ENCODE data around the gene SIGLEC5.

SIGLEC5 gene

DNA sequence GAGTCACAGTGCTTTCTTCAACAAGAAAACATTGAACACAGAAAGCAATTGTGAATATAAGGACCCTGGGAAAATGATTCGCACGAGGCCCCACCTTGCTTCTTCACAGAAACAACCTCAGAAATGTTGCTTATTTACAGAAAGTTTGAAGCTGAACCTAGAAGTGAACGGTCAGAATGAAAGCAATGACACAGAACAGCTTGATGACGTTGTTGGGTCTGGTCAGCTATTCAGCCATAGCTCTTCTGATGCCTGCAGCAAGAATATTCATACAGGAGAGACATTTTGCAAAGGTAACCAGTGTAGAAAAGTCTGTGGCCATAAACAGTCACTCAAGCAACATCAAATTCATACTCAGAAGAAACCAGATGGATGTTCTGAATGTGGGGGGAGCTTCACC is 43.4 kb downstream of the SIGLEC5 start:
- no peak overlapping the region for H3K9ac ChIP-seq (ENCODE audit: low read length)
- H3K36me3 ChIP-seq (ENCODE audit: low read length): no peaks in the 10 kb centered on the region
- no peaks in the 10 kb centered on the region for H3K27me3 ChIP-seq (ENCODE audit: low read length)
- H3K79me2 ChIP-seq (ENCODE audit: insufficient read depth, low read length): no peaks in the 10 kb centered on the region
- no peak overlapping the region for H3K4me2 ChIP-seq (ENCODE audit: low read depth, low read length, poor library complexity, severe bottlenecking)
- no peak overlapping the region for H3K27ac ChIP-seq (ENCODE audit: low read depth, low read length)
- H3K9me3 ChIP-seq (ENCODE audit: insufficient read depth, low read length): peaks cover 21% of the 10 kb centered on the region; the same call in 1 of the 2 replicates
- H2AFZ ChIP-seq (ENCODE audit: low read depth, low read length, severe bottlenecking): no peak overlapping the region
- H3K4me3 ChIP-seq (ENCODE audit: insufficient read depth, low read length, poor library complexity, severe bottlenecking): no peak overlapping the region
- no peaks in the 10 kb centered on the region for H3F3A ChIP-seq (ENCODE audit: insufficient read depth)
- H3K9me2 ChIP-seq (replicated peaks; ENCODE audit: insufficient read depth, low read length): no peaks in the 10 kb centered on the region
- no peaks in the 10 kb centered on the region for H4K20me1 ChIP-seq (ENCODE audit: low read depth, low read length)
- TF ChIP-seq, protein P1, sequence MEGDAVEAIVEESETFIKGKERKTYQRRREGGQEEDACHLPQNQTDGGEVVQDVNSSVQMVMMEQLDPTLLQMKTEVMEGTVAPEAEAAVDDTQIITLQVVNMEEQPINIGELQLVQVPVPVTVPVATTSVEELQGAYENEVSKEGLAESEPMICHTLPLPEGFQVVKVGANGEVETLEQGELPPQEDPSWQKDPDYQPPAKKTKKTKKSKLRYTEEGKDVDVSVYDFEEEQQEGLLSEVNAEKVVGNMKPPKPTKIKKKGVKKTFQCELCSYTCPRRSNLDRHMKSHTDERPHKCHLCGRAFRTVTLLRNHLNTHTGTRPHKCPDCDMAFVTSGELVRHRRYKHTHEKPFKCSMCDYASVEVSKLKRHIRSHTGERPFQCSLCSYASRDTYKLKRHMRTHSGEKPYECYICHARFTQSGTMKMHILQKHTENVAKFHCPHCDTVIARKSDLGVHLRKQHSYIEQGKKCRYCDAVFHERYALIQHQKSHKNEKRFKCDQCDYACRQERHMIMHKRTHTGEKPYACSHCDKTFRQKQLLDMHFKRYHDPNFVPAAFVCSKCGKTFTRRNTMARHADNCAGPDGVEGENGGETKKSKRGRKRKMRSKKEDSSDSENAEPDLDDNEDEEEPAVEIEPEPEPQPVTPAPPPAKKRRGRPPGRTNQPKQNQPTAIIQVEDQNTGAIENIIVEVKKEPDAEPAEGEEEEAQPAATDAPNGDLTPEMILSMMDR (IDR thresholded peaks at IDR 0.05; ENCODE audit: insufficient read depth, low read length, poor library complexity, severe bottlenecking): no peak
- TF ChIP-seq EZH2phosphoT487 (conservative IDR thresholded peaks at IDR 0.05; ENCODE audit: low read length): no peak

DNA sequence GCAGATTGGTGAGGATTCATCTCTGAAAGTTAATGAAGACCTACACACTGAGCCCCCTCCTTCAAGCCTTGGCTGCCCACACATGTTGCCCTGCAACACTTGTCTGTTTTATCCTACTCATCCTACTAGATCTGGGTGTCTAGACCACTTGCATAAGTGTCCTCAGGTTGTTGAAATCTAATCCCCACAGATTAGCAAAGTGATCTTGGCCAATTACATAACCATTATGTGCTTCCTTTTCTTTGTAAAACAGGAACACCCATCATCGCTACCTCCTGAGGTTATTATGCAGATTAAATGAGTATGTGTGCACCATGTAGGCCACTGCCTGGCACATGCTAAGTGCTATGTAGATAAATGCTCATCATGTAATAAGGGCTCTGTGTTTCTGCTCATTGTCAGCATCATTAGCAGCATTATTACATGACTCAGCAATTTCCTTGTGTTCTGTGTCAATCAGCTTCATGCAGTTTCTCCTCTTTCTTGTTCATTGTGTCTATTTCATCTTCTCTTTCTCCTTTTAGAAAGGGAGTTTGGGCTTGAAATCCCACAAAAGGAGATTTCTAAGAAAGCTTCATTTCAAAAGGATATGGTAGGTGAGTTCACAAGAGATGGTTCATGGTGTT is 44.0 kb downstream of the SIGLEC5 start:
- Histone ChIP-seq H3K9me2 (replicated peaks; ENCODE audit: insufficient read depth, low read length) (no peaks in the 10 kb centered on the region), H3K9me3 (ENCODE audit: insufficient read depth, low read length) (peaks cover 21% of the 10 kb centered on the region; the same call in 1 of the 2 replicates), H3K9ac (ENCODE audit: low read length) (no peak overlapping the region), H4K20me1 (ENCODE audit: low read depth, low read length) (no peaks in the 10 kb centered on the region), H3K27ac (ENCODE audit: low read depth, low read length) (no peak overlapping the region), H3K4me3 (ENCODE audit: insufficient read depth, low read length, poor library complexity, severe bottlenecking) (no peak overlapping the region), H3K36me3 (ENCODE audit: low read length) (no peaks in the 10 kb centered on the region), H3K27me3 (ENCODE audit: low read length) (no peaks in the 10 kb centered on the region), H3F3A (ENCODE audit: insufficient read depth) (no peaks in the 10 kb centered on the region), H3K4me2 (ENCODE audit: low read depth, low read length, poor library complexity, severe bottlenecking) (no peak overlapping the region), H3K79me2 (ENCODE audit: insufficient read depth, low read length) (no peaks in the 10 kb centered on the region), H2AFZ (ENCODE audit: low read depth, low read length, severe bottlenecking) (no peak overlapping the region)
- TF ChIP-seq, protein P1 (IDR thresholded peaks at IDR 0.05; ENCODE audit: insufficient read depth, low read length, poor library complexity, severe bottlenecking): no peak
- no peak for TF ChIP-seq EZH2phosphoT487 (conservative IDR thresholded peaks at IDR 0.05; ENCODE audit: low read length)

DNA sequence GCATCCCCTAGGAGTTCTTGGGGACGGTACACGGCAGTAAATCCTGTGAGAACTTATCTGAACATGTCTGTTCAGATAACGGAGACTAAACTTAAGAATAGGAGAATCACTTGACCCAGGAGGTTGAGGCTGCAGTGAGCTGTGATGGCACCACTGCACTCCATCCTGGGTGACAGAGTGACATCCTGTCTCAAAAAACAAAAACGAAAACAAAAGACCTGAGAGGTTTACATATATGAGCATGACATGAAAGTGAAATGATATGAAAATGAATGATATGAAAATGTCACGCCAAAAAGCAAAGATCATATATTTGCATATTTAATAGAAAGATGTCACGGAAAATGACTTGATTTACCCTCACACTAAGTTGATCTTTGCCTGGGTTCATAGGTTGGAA is 53.4 kb downstream of the SIGLEC5 start:
- H3K9me3 ChIP-seq (ENCODE audit: insufficient read depth, low read length): no peaks in the 10 kb centered on the region
- H3K27ac ChIP-seq (ENCODE audit: low read depth, low read length): no peak overlapping the region
- TF ChIP-seq, protein P1 (IDR thresholded peaks at IDR 0.05; ENCODE audit: insufficient read depth, low read length, poor library complexity, severe bottlenecking): no peak
- TF ChIP-seq EZH2phosphoT487 (conservative IDR thresholded peaks at IDR 0.05; ENCODE audit: low read length): no peak
- no peak overlapping the region for H3K4me3 ChIP-seq (ENCODE audit: insufficient read depth, low read length, poor library complexity, severe bottlenecking)
- H3K79me2 ChIP-seq (ENCODE audit: insufficient read depth, low read length): no peaks in the 10 kb centered on the region
- H2AFZ ChIP-seq (ENCODE audit: low read depth, low read length, severe bottlenecking): no peak overlapping the region
- H3K36me3 ChIP-seq (ENCODE audit: low read length): no peaks in the 10 kb centered on the region
- H3F3A ChIP-seq (ENCODE audit: insufficient read depth): no peaks in the 10 kb centered on the region
- H3K9me2 ChIP-seq (replicated peaks; ENCODE audit: insufficient read depth, low read length): no peaks in the 10 kb centered on the region
- H3K9ac ChIP-seq (ENCODE audit: low read length): no peak overlapping the region
- no peaks in the 10 kb centered on the region for H4K20me1 ChIP-seq (ENCODE audit: low read depth, low read length)
- H3K27me3 ChIP-seq (ENCODE audit: low read length): no peaks in the 10 kb centered on the region
- no peak overlapping the region for H3K4me2 ChIP-seq (ENCODE audit: low read depth, low read length, poor library complexity, severe bottlenecking)
